Heart left ventricle (tissue), 16 donors: Measurements from ENCODE around the gene STRA6. TPM values are rescaled to one million over a fixed set of nuclear protein-coding genes. Genes with fewer than 3 reads are reported as not detected.

Experiments
- ATAC-seq, 4 donors: fragments of 200-7000 bp; cut with Tn5 transposase; one replicate each; pipeline ENCODE4 v1.9.1; 2020 to 2022; ENCODE audit warnings: moderate library complexity in 4 of 4, mild to moderate bottlenecking in 3 of 4, moderate number of reproducible peaks in 1 of 4
- DNase-seq, 5 donors: peaks; one replicate each; pipeline ENCODE4 v3.0.0-alpha.2; 2020
- H3K27ac ChIP-seq, 12 donors: fragments of 200-600 bp; sonication (generic) in 4 of 12; one replicate each; pipeline versions ENCODE4 v1.5.0 to v1.8.0; 2016 to 2022; ENCODE audit warnings: mild to moderate bottlenecking in 2 of 12
- H3K27me3 ChIP-seq, 9 donors: fragments of 200-600 bp; sonication (generic) in 2 of 9; one replicate each; pipeline versions ENCODE4 v1.5.1 to v1.8.0; 2016 to 2022; ENCODE audit warnings: mild to moderate bottlenecking in 3 of 9
- H3K36me3 ChIP-seq, 9 donors: fragments of 200-600 bp; sonication (generic) in 2 of 9; one replicate each; pipeline versions ENCODE4 v1.5.0 to v1.8.0; 2018 to 2022; ENCODE audit warnings: mild to moderate bottlenecking in 2 of 9
- H3K4me1 ChIP-seq, 12 donors: fragments of 200-600 bp; sonication (generic) in 4 of 12; one replicate each; pipeline versions ENCODE4 v1.5.0 to v1.8.0; 2016 to 2022; ENCODE audit warnings: mild to moderate bottlenecking in 3 of 12
- H3K4me3 ChIP-seq, 12 donors: fragments of 200-600 bp; sonication (generic) in 4 of 12; one replicate each; pipeline versions ENCODE4 v1.5.0 to v1.8.0; 2017 to 2022; ENCODE audit warnings: mild to moderate bottlenecking in 9 of 12, moderate library complexity in 4 of 12
- H3K9me3 ChIP-seq, 12 donors: fragments of 200-600 bp; sonication (generic) in 4 of 12; one replicate each; pipeline versions ENCODE4 v1.5.0 to v1.8.0; 2016 to 2022; ENCODE audit warnings: mild to moderate bottlenecking in 1 of 12
- CTCF ChIP-seq, 12 donors: fragments of 200-600 bp; sonication (generic) in 4 of 12; IDR thresholded peaks; one replicate each; pipeline versions ENCODE4 v1.5.0 to v1.8.0; 2018 to 2022; ENCODE audit warnings: antibody characterized with exemption in 12 of 12, mild to moderate bottlenecking in 5 of 12
- POLR2A ChIP-seq, 2 donors: fragments of 450-650 bp; IDR thresholded peaks; one replicate each; pipeline ENCODE4 v1.6.1; 2017; ENCODE audit warnings: antibody characterized with exemption in 2 of 2, mild to moderate bottlenecking in 2 of 2, moderate library complexity in 2 of 2
- WGBS, 4 donors: extraction: QIAGEN DNeasy Blood & Tissue Kit in 2 of 4; methylation state at CpG; one replicate each; pipeline versions ENCODE4 v1.1.5 to v1.1.7; 2013 to 2018; 5-methylcytosine and 5-hydroxymethylcytosine counted together
- intact Hi-C, 10 donors: fragments of 100-400 bp; cut with DNase I; formaldehyde crosslinking; loops; one replicate each; pipeline versions ENCODE4 v1.11.1 to v1.14.2; 2022
- polyA plus RNA-seq, 2 donors: library from polyadenylated mRNA; stranded (reverse); fragments of 200-250 nt; gene quantifications; one replicate each; pipeline ENCODE4 v1.2.3, GENCODE V29; 2013
- total RNA-seq, 9 donors: library from RNA; depleted of rRNA in 2 of 9; stranded (reverse); fragments of >200 nt in 2 of 9; fragmentation: NEBNext Ultra II Directional in 3 of 9; extraction: Animal tissue kit (Norgen Biotek cat#: 25700) in 3 of 9; gene quantifications; one replicate each; pipeline versions ENCODE4 v1.1.0 to v1.2.4, GENCODE V29; 2016 to 2023
- donor health status: ischemic (EF 13 %, LVEDD 7.1; RV severe dilation, severe dysfunction).
- donor health status: healthy with polysubstance abuse.
- donor health status: DM: no; HTN: yes; CAD: no.
- donor health status: DM: no; HTN: no; CAD: no.
- donor health status: ischemic (EF 25% LVEDD 6.9; RV normal size, moderate dysfunction).
- donor health status: ischemic (EF 25% LVEDD 5.7; RV mildly dilated, moderate dysfunction).
- donor health status: healthy.
- donor health status: DM: yes; HTN: yes; CAD: no.
- donor health status: ischemic (EF 35%, LVEDD 5.7; RV mildly dilated, moderate dysfunction).
- donor health status: nonischemic (EF 11% LVEDD 7.7; RV severe dilation, severe dysfunction).
- donor health status: DM: yes; HTN: yes; CAD: no.
- donor health status: PGD.
- donor health status: ischemic (EF 29% LVEDD 5.4; RV normal size, mild dysfunction).
- donor health status: nonischemic (EF 23%, LVEDD 6.1; RV moderate dilation, normal function).

Gene STRA6
- total and polyA plus RNA-seq, 11 donors, result 0.08 to 0.24 (median 0.14) TPM; not detected in 8

GRCh38 chr15:74193299-74193718, 9.3 kb downstream of the STRA6 start:
- WGBS, 4 donors, result 83 to 90% (median 87%) methylated on average over 4 of the region's 4 CpGs

GRCh38 chr15:74192751-74193150, 9.8 kb downstream of the STRA6 start:
- ATAC-seq (no peak), DNase-seq (no peak)
- H3K4me3 ChIP-seq, result no peak overlapping the region
- H3K4me1 ChIP-seq, result peaks cover 0 to 21% (median 10%) of the 10 kb centered on the region in 12 donors
- 88 to 92% (median 90%) methylated on average over 5 of the region's 5 CpGs for WGBS, 4 donors
- H3K9me3 ChIP-seq, result no peaks in the 10 kb centered on the region
- no peaks in the 10 kb centered on the region for H3K36me3 ChIP-seq
- intact Hi-C loops, result no loop called here
- no peaks in the 10 kb centered on the region for H3K27me3 ChIP-seq
- H3K27ac ChIP-seq, result no peak overlapping the region
- TF ChIP-seq POLR2A (IDR thresholded peaks at IDR 0.05), result no peak
- TF ChIP-seq CTCF (IDR thresholded peaks at IDR 0.05), result no peak

More at GRCh38 chr15:74193299-74193718, 9.3 kb downstream of the STRA6 start:
- no peak for TF ChIP-seq CTCF (IDR thresholded peaks at IDR 0.05)
- TF ChIP-seq POLR2A (IDR thresholded peaks at IDR 0.05), result no peak
- DNase-seq (no peak), ATAC-seq (no peak)
- no peaks in the 10 kb centered on the region for H3K36me3 ChIP-seq
- intact Hi-C loops, result no loop called here
- no peaks in the 10 kb centered on the region for H3K9me3 ChIP-seq
- no peak overlapping the region for H3K4me3 ChIP-seq
- no peaks in the 10 kb centered on the region for H3K27me3 ChIP-seq
- no peak overlapping the region for H3K27ac ChIP-seq
- peaks cover 0 to 21% (median 10%) of the 10 kb centered on the region in 12 donors for H3K4me1 ChIP-seq

GRCh38 chr15:74191798-74192197, 10.8 kb downstream of the STRA6 start:
- Histone ChIP-seq H3K4me1 (peaks cover 0 to 21% (median 10%) of the 10 kb centered on the region in 12 donors), H3K27ac (no peak overlapping the region), H3K4me3 (no peak overlapping the region), H3K9me3 (no peaks in the 10 kb centered on the region), H3K36me3 (no peaks in the 10 kb centered on the region), H3K27me3 (no peaks in the 10 kb centered on the region)
- DNase-seq (peak in 1 of 5 donors; percentile 8), ATAC-seq (peak in 2 of 4 donors; percentile 33 to 35)
- intact Hi-C loops, result no loop called here
- TF ChIP-seq CTCF (IDR thresholded peaks at IDR 0.05) (no peak), POLR2A (IDR thresholded peaks at IDR 0.05) (no peak)
- 31 to 59% (median 51%) methylated on average over 3 of the region's 3 CpGs for WGBS, 4 donors

- no peak overlapping the region for H3K4me3 ChIP-seq
- TF ChIP-seq CTCF (IDR thresholded peaks at IDR 0.05) (no peak), POLR2A (IDR thresholded peaks at IDR 0.05) (no peak)
- H3K4me1 ChIP-seq, result peaks cover 0 to 8% (median 0%) of the 10 kb centered on the region in 12 donors
- ATAC-seq (no peak), DNase-seq (peak in 1 of 5 donors; percentile 6)
- H3K27ac ChIP-seq, result no peak overlapping the region
- intact Hi-C loops, result no loop called here
- no peaks in the 10 kb centered on the region for H3K36me3 ChIP-seq
- no peaks in the 10 kb centered on the region for H3K9me3 ChIP-seq
- no peaks in the 10 kb centered on the region for H3K27me3 ChIP-seq
- whole genome bisulfite sequencing, 4 donors, result 91 to 96% (median 95%) methylated on average over 5 to 11 of the region's 11 CpGs
Measured at GRCh38 chr15:74188216-74188615, 14.4 kb downstream of the STRA6 start.
